Measurements from ENCODE around the gene C10orf67. TPM values are rescaled to one million over a fixed set of nuclear protein-coding genes. Genes with fewer than 3 reads are reported as not detected.

Gene C10orf67
- polyA plus RNA-seq, 4 donors: 0.25 to 2.7 (median 2.1) TPM

DNA sequence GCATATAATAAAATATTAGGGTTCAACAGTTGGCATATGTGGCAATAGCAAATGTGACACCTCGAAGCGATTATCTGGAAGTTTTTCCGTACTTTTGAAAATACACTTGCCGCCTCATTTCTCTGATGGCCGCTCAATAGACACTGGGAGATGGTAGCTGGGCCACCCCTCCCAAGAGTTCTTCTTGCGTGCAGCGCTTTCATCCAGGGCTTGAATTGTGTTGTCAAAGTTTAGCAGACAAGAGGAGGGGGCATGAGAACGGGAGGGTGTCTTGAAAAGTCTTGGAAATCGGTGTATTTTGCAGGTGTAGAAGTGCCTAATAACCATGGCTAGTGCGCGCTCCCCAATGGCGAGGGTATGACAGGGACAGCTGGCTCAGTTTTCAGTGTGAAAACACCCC, 144.0 kb downstream of the C10orf67 start:
- DNase-seq (ENCODE audit: low read depth in 4 of 4, low spot score in 3 of 4): no peak

DNA sequence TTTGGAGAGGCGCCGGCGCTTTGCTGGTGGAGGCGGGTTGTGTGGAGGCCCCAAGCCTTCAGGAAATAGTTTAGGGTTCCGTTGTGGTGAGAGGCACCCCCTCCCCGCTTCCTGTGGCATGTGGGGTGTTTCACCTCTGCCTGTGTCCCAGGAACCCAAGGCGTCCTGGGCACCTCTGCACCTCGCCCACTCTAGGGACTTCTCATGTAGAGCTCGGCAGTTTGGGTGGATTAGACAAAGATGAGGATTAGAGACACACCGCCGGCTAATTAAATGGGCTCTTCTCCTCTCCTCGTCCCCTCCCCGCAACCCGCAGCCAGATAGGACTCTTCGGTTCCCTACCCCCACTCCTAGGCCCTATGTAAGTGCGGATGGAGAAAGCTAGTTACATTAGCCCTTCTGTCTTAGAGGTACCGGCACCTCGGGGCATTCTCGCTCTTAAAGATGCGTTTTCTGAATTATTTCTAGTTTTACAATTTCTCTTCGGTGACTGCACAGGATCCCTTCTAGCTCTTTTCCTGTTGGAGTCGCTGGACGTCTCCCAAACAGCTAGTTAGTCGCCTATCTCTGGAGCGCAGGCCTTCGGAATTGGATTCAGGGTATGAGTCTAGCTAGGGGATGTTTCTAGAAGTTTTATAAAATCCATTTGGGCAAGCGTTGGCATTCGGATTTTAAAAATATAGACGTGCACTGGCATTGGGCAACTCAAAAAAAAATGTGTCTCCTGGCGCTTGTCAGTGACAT, 144.7 kb downstream of the C10orf67 start:
- DNase-seq (ENCODE audit: low read depth in 4 of 4, low spot score in 3 of 4): no peak

DNA sequence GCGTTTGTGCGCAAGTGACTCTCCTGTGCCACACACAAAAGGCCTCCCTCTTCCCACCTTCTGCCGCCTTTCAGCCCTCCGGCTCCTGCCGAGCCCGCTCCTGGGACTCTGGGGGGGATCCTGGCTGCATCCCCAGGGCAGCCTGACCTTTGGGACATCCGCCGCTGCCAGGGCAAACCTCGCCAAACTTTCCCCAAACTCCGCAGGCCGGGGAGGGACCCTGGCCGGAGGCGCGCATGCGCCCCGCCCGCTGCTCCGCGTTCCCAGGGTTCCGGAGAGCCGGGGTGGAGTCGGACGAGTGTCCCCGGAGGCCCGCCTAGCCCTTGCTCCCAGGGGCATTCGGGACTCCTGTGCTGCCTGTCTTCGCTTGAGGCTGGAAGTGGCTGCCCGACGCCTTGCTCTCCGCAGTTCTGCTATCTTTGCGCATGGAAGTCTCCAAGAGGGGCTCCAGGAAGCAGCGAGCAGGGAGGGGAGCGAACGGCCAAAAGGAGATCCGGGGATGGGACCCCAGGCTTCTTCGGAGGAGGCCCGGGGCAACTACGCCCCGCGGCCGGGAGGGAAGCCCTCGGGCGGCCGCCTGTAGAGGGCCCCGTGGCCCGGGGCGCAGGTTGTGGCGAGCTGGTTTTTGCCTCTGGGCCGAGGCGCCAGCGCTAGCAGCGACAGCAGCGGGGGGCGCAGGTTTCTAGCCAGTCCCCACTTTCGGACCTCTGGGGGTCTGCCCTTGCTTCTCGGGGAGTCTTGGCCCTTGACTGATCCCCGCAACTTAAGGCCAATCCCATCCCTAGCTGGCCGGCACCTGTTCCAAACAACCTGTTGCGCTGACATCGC, 145.4 kb downstream of the C10orf67 start:
- DNase-seq (ENCODE audit: low read depth in 4 of 4, low spot score in 3 of 4): no peak

- DNase-seq (ENCODE audit: low read depth in 4 of 4, low spot score in 3 of 4): no peak
These were observed 146.0 kb downstream of the C10orf67 start for GRCh38 chr10:23198610-23198939.

GRCh38 chr10:23197416-23197861, 147.2 kb downstream of the C10orf67 start:
- no peak for DNase-seq (ENCODE audit: low read depth in 4 of 4, low spot score in 3 of 4)

DNA sequence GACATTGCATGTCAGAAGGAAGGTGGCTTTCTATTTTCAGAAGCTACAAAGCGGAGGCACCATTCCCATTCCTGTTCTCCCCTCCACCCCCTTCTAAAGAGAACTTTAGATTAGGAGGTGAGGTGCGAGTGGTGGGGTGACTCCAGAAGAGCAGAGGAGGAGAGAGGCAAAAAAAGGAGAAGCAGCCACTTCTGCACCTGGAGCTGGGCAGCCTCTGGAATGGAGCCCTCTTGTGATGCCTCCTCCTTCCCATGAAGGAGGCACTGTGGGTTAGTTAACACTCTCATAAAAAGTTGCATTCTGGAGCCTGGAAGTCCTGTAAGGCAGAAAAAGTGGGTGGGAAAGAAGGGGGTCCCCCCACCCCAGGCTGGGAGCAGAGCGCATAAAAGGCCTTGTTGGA, 147.7 kb downstream of the C10orf67 start:
- DNase-seq (ENCODE audit: low read depth in 4 of 4, low spot score in 3 of 4): no peak

- DNase-seq (ENCODE audit: low read depth in 4 of 4, low spot score in 3 of 4): no peak
These were observed 148.6 kb downstream of the C10orf67 start for GRCh38 chr10:23195846-23196600.

- no peak for DNase-seq (ENCODE audit: low read depth in 4 of 4, low spot score in 3 of 4)
These were observed 149.4 kb downstream of the C10orf67 start for GRCh38 chr10:23194966-23195845.

- DNase-seq (ENCODE audit: low read depth in 4 of 4, low spot score in 3 of 4): no peak
These were observed 150.1 kb downstream of the C10orf67 start for GRCh38 chr10:23194471-23194965.

DNA sequence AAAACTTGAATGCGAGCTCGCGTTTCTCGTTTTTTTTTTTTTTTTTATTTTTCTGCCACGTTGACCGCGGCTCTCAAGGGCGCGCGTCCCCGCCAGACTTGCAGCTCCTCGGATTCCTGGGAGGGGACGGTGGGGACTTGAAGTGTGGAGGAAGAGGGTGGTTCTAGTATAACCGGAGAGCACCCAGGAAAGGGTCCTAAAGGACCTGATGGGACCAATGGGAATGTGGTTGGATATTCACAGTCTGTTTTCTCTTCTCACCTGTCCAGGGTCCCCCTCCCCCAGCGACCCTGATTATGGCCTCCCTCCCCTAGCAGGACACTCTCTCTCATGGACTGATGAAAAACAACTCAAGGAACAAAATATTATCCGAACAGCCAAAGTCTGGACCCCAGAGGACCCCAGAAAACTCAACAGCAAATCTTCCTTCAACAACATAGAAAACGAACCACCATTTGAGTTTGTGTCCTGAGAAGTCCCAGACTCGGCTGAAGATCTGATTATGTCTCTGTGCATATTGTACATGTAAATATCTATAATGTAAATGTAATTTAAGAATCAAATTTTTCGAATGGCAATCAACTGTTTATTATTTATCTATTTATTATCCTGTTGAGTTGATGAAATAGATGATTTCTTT, 151.0 kb downstream of the C10orf67 start:
- no peak for DNase-seq (ENCODE audit: low read depth in 4 of 4, low spot score in 3 of 4)

- no peak for DNase-seq (ENCODE audit: low read depth in 4 of 4, low spot score in 3 of 4)
These were observed 151.7 kb downstream of the C10orf67 start for GRCh38 chr10:23192712-23193434.

- DNase-seq (ENCODE audit: low read depth in 4 of 4, low spot score in 3 of 4): no peak
These were observed 152.6 kb downstream of the C10orf67 start, which contains the start of gene PTF1A for GRCh38 chr10:23191764-23192711. TSS of gene PTF1A (plus strand) at chr10:23192312. CDS start at chr10:23192531, 219 bp downstream.

DNA sequence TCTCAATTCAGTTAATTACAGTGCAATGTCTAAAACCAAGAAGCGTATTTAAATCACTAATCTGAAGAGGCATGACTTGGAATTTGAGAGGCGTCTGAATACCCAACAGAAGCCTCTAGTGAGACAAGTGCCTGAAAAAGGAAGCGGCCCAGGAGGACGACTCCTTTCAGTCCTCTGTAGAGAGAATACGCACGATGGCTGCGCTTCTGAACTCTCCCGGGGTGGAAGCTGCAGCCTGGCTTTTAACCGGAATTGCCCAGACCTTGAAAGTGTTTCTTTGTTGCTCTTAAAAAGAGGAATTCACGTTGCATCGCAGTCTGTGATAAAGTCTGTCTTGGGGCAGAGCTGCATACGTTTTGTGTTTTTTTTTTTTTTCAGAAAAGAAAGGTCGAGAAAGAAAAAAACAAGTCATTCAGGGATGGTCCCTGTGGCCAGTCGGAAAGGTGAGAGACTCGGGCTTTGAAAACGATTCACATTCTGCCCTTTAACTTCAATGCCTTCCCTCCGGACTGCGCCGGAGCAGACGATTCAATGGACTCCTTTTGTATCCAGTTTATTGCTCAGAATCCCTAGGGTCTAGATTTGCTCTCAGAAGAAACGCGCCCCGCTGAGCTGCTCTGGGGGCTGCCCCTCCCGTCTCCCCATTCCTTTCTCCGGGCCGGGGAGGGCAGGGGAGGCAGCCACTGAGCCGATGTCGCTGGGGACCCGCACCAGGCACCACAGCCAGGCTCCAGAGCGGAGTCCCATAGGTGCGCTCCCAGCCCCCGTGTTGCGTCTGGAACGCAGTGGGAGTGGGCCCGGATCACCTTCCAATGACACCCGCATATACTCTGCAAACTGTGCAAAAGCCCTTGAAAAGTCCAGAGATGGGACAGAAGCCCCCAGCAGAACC, 153.5 kb downstream of the C10orf67 start:
- no peak for DNase-seq (ENCODE audit: low read depth in 4 of 4, low spot score in 3 of 4)

DNA sequence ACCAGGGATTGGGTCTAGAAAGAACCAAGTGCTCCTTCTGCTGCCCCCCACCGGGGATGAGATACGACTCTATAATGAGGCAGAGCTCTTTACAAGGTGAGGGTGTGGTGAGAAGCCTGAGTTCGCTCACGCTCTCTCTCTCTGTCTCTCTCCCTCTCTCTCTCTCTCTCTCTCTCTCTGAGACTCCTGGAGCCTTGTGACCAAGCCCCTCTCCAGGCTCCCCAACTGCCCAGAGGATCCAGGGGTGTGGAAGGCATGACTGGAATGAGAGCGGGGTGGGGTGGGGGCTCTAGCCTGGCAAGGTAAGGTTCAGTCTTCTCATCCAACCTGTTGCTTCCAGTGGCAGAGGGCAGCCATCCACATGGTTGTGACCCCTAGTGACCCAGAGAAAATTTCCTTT, 155.6 kb downstream of the C10orf67 start:
- DNase-seq (ENCODE audit: low read depth in 4 of 4, low spot score in 3 of 4): no peak

DNA sequence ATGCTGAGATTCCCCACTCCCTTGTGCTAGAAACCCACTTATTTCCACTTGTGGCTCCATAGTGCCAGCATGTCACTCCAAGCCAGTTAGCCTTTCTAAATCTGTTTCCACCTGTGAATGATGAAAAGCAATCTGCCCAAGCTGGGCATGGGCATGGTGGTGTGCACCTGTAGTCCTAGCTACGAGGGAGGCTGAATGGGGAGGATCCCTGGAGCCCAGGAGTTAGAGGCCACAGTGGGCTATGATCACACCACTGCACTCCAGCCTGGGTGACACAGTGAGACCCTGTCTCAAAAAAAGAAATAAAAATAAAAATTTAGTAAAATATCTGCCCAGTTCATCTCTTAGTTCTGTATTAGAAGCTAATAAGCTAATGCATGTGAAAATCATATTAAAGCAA, 157.4 kb downstream of the C10orf67 start:
- DNase-seq (ENCODE audit: low read depth in 4 of 4, low spot score in 3 of 4): no peak

- DNase-seq (ENCODE audit: low read depth in 4 of 4, low spot score in 3 of 4): no peak
These were observed 157.9 kb downstream of the C10orf67 start for GRCh38 chr10:23186697-23187096.

DNA sequence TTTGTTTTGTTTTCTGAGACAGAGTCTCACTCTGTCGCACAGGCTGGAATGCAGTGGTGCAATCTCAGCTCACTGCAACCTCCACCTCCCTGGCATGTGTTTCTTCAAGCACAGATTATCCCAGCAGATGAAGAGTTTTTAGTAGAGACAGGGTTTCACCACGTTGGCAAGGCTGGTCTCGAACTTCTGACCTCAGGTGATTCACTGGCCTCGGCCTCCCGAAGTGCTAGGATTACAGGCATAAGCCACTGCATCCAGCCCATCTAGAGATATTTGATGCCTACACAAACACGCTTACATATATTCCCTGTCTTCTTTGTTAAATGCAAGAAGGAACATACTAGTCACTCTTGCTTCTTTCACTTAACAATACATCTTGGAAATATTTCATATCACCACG, 158.4 kb downstream of the C10orf67 start:
- DNase-seq (ENCODE audit: low read depth in 4 of 4, low spot score in 3 of 4): no peak

Data from left renal pelvis (tissue), 4 donors.